Activated T-cell treated with anti-CD3 and anti-CD28 coated beads, Interleukin-2, amount 50 U/mL, for 24 hours (primary cell): ENCODE results near the gene PTPN9.
"Not testable (repeated sequence)": the region's sequence is repeated elsewhere in the genome, so short reads cannot be mapped to it uniquely, and the experiment has no call there.

Experiments used
- DNase-seq: peaks from one replicate; pipeline ENCODE4 v3.0.0-alpha.2; 2020
- H3K27ac Mint-ChIP-seq: 2 replicates; pipeline ENCODE4 v1.8.0; 2020; ENCODE audit warnings: mild to moderate bottlenecking, mixed read lengths
- H3K27me3 Mint-ChIP-seq: 2 replicates; pipeline ENCODE4 v1.8.0; 2020; ENCODE audit warnings: mixed read lengths
- H3K36me3 Mint-ChIP-seq: 2 replicates; pipeline ENCODE4 v1.8.0; 2020; ENCODE audit warnings: low read depth, mixed read lengths
- H3K4me1 Mint-ChIP-seq: 2 replicates; pipeline ENCODE4 v1.8.0; 2020; ENCODE audit warnings: low read depth, mixed read lengths
- H3K4me3 Mint-ChIP-seq: 2 replicates; pipeline ENCODE4 v1.8.0; 2020; ENCODE audit warnings: mild to moderate bottlenecking, moderate library complexity, mixed read lengths
- H3K9me3 Mint-ChIP-seq: 2 replicates; pipeline ENCODE4 v1.8.0; 2020; ENCODE audit warnings: mixed read lengths

PTPN9 gene

DNA sequence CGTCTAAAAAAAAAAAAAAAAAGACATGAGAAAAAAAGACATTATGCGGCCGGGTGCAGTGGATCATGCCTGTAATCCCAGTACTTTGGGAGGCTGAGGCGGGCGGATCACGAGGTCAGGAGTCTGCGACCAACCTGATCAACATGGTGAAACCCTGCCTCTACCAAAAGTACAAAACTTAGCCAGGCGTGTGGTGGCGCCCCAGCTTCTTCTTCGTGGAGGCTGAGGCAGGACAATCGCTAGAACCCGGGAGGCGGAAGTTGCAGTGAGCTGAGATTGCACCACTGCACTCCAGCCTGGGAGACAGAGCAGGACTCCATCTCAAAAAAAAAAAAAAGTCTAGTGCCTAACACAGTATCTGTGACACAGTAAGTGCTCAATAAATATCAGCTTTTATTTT is 130.9 kb downstream of the PTPN9 start:
- Mint-ChIP-seq H3K27ac (peak overlapping the region; percentile 83), H3K36me3 (peaks cover 55% of the 10 kb centered on the region), H3K4me1 (peaks cover 72% of the 10 kb centered on the region)
- not testable (repeated sequence) for H3K27me3 Mint-ChIP-seq, H3K4me3 Mint-ChIP-seq, DNase-seq, H3K9me3 Mint-ChIP-seq

DNA sequence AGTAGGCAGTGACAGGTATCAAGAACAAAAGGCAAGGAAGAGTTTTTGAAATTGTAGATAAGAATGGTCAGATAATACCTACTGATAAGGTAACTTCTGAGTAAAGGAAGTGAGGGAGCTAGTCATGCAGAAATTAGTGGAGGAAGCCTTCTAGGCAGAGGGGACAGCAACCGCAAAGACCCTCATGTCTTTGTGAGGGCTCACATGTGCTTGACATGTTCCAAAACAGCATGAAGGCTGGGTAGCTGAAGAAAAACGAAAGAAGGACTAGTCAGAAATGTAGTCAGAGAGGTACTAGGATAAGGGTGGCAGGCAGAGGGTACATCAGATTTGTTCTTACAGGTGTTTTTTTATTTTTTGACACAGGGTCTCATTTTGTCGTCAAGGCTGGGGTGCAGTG is 133.0 kb downstream of the PTPN9 start:
- Mint-ChIP-seq H3K27ac (peak overlapping the region; percentile 83), H3K36me3 (peaks cover 58% of the 10 kb centered on the region), H3K4me3 (peak overlapping the region; percentile 26), H3K9me3 (no peaks in the 10 kb centered on the region), H3K27me3 (no peaks in the 10 kb centered on the region), H3K4me1 (peaks cover 69% of the 10 kb centered on the region)
- no peak for DNase-seq

DNA sequence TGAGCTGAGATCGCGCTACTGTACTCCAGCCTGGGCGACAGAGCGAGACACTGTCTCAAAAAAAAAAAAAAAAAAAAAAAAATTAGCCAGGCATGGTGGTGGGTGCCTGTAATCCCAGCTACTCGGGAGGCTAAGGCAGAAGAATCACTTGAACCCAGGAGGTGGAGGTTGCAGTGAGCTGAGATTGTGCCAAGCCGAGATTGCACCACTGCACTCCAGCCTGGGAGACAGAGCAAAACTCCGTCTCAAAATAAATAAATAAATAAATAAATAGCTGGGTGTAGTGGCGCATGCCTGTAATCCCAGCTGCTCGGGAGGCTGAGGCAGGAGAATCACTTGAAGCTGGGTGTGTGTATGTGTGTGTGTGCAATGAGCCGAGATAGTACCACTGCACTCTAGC is 133.8 kb downstream of the PTPN9 start:
- Mint-ChIP-seq H3K27ac (peak overlapping the region; percentile 83), H3K4me1 (peaks cover 69% of the 10 kb centered on the region)
- not testable (repeated sequence) for H3K4me3 Mint-ChIP-seq

DNA sequence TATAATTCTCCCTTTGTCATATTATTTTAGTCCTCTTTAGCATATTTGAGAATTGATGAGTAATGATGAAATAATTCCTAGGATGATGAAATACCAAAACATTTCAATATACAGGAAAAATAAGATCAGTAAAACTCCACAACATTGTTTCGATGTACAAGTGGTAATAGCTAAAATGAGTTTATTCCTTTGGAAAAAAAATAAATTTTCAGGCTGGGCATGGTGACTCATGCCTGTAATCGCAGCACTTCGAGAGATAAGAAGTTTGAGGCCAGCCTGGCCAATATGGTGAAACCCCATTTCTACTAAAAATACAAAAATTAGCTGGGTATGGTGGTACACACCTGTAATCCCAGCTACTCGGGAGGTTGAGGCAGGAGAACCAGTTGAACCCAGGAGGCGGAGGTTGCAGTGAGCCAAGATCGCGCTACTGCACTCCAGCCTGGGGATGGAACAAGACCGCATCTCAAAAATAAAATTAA is 135.1 kb downstream of the PTPN9 start:
- not testable (repeated sequence) for H3K4me3 Mint-ChIP-seq
- H3K27ac Mint-ChIP-seq, result peak overlapping the region; percentile 85
- H3K4me1 Mint-ChIP-seq, result peaks cover 62% of the 10 kb centered on the region

More for the DNA sequence above, 133.8 kb downstream of the PTPN9 start:
- not testable (repeated sequence) for DNase-seq, H3K9me3 Mint-ChIP-seq, H3K27me3 Mint-ChIP-seq
- peaks cover 60% of the 10 kb centered on the region for H3K36me3 Mint-ChIP-seq

DNA sequence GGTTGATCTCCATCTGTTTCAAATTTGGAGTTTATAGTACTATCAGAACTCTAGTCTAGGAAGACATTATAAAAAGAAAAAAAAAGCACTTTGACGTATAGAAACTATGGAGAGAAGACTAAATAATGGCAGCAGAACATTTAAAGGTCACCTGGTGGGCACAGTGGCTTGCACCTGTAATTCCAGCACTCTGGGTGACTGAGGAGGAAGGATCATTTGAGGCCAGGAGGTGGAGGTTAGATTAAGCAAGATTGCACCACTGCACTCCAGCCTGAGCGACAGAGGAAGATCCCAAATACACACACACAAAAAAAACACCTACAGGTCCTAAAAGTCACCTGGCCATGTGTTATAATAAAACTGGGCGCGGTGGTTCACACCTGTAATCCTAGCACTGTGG is 141.4 kb downstream of the PTPN9 start:
- no peak overlapping the region for H3K4me3 Mint-ChIP-seq
- peaks cover 56% of the 10 kb centered on the region for H3K4me1 Mint-ChIP-seq
- peak overlapping the region; percentile 23 for H3K27ac Mint-ChIP-seq
- no peak for DNase-seq
- no peaks in the 10 kb centered on the region for H3K27me3 Mint-ChIP-seq
- H3K9me3 Mint-ChIP-seq, result no peaks in the 10 kb centered on the region
- H3K36me3 Mint-ChIP-seq, result peaks cover 78% of the 10 kb centered on the region

More for the DNA sequence above, 135.1 kb downstream of the PTPN9 start:
- H3K9me3 Mint-ChIP-seq, DNase-seq, H3K27me3 Mint-ChIP-seq: not testable (repeated sequence)
- H3K36me3 Mint-ChIP-seq, result peaks cover 63% of the 10 kb centered on the region

DNA sequence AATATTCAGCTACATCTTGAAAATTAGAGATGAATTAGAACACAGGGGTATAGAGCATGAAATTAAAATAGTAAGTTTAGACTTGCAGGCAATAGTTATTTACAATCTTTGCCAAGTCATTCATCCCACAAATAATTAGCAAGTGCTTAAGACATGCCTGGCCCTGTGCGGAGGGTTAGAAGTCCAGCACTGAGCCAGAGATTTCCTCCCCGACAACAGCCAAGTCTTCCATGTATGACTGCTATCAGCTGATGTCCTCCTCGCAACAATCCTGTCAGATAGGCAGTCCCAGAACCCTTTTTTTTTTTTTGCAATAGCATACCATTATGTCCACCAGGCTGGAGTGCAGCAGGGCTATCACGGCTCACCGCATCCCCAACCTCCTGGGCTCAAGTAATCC is 142.2 kb downstream of the PTPN9 start:
- DNase-seq, result no peak
- H3K36me3 Mint-ChIP-seq, result peaks cover 76% of the 10 kb centered on the region
- no peaks in the 10 kb centered on the region for H3K27me3 Mint-ChIP-seq
- H3K4me3 Mint-ChIP-seq, result no peak overlapping the region
- H3K9me3 Mint-ChIP-seq, result no peaks in the 10 kb centered on the region
- peak overlapping the region; percentile 37 for H3K27ac Mint-ChIP-seq
- peaks cover 61% of the 10 kb centered on the region for H3K4me1 Mint-ChIP-seq

DNA sequence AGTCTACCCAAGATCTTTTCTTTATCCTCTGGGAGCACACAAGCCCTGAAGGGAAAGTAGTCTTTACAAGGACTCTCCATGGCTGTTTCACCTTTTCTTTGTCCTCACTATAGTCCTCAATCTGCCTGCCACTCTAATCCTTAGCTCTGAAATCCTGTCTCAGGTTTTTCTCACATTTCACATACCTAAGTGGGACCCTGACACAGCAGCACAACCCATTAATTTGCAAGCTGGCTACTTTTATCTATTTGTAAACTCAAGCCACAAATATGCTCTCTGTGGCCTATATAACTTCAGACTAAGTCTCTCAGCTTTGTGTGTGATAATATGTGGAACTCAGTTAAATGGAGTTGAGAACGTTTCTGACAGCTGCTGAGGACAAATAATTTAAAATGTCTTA is 147.4 kb downstream of the PTPN9 start:
- peak overlapping the region; percentile 50 for H3K27ac Mint-ChIP-seq
- no peaks in the 10 kb centered on the region for H3K9me3 Mint-ChIP-seq
- H3K4me1 Mint-ChIP-seq, result peaks cover 49% of the 10 kb centered on the region
- H3K4me3 Mint-ChIP-seq, result no peak overlapping the region
- no peaks in the 10 kb centered on the region for H3K27me3 Mint-ChIP-seq
- no peak for DNase-seq
- H3K36me3 Mint-ChIP-seq, result peaks cover 80% of the 10 kb centered on the region

DNA sequence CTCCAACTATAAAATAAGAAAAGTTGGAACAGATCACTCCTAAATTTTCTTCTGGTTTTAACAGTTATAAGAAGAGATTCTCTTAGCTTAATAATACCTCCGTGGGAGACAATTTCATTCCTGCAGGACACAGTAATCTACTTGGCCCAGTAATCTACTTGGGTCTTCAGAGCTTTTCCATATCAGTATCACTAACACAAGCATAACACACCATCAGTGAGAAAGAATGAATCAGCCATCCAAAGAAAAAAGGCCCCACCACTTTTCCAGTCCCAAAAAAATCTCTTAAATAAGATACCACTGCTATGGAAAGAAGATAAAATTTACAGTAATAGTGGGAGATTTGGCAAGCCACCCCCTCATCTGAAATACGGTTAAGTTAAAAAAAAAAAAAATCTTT is 147.8 kb downstream of the PTPN9 start:
- no peak for DNase-seq
- Mint-ChIP-seq H3K4me1 (peaks cover 50% of the 10 kb centered on the region), H3K27ac (peak overlapping the region; percentile 50), H3K27me3 (no peaks in the 10 kb centered on the region), H3K36me3 (peaks cover 80% of the 10 kb centered on the region), H3K9me3 (no peaks in the 10 kb centered on the region), H3K4me3 (no peak overlapping the region)

DNA sequence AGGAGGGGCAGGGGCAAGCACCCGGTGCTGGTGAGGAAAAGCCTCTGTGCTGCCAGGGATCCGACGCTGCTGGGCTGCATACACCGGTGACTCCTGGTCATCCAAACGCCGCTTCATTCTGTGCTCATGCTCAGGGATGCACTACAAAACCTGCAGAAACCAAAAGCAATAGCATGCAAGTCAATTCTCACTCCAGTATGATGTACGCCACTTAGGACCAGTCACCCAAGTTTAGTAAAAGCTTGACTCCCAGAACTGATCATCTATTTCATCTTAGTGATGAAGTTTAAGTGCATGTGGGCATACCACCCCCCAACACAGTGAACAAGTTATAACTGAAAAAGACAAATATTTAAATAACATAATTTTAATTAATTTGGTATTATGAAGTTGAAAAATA is 148.9 kb downstream of the PTPN9 start:
- Mint-ChIP-seq H3K36me3 (peaks cover 80% of the 10 kb centered on the region), H3K27ac (no peak overlapping the region), H3K4me3 (no peak overlapping the region), H3K4me1 (peaks cover 52% of the 10 kb centered on the region), H3K9me3 (no peaks in the 10 kb centered on the region), H3K27me3 (no peaks in the 10 kb centered on the region)
- DNase-seq, result no peak

DNA sequence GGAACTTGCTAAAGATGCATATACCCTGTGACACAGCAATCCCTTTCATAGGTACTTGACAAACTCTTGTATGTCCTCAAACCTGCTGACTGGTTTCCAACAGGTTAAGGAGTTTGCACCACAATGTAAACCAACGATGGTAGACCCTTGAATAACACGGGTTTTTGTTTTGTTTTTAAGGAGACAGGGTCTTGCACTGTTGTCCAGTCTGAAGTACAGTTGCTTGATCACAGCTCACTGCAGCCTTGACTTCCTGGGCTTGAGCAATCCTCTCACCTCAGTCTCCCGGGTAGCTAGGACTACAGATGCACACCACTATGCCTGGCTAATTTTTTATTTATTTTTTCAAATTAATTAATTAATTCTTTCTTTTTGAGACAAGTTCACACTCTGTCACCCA is 151.0 kb downstream of the PTPN9 start:
- H3K4me1 Mint-ChIP-seq, result peaks cover 41% of the 10 kb centered on the region
- no peak overlapping the region for H3K4me3 Mint-ChIP-seq
- no peaks in the 10 kb centered on the region for H3K9me3 Mint-ChIP-seq
- DNase-seq, result no peak
- H3K27me3 Mint-ChIP-seq, result no peaks in the 10 kb centered on the region
- peaks cover 78% of the 10 kb centered on the region for H3K36me3 Mint-ChIP-seq
- no peak overlapping the region for H3K27ac Mint-ChIP-seq

DNA sequence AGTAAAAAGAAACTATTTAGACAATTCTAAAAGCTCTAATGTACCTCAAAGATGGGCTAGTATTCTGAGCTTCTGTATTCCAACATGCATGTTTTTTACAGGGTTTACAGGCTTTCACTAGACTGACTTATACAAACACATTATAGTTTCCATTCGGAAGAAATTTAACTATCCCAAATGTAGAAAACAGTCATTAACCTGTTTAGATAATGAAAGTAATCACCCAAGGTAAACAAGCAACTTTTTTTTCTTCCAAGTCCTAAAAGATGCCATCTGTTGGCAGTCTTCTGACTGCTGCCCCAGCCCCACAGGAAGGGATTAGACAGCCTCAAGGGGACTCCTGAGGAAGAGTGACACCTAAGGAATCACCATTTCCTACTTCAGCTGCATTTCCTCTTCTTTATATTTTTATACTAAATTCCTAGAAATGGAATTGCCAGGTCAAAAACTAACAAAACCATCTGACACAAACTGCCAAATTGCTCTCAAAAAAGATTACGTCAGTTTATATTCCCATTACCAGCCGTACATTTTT is 153.1 kb downstream of the PTPN9 start:
- Mint-ChIP-seq H3K4me3 (no peak overlapping the region), H3K27me3 (no peaks in the 10 kb centered on the region), H3K36me3 (peaks cover 85% of the 10 kb centered on the region), H3K4me1 (peaks cover 31% of the 10 kb centered on the region), H3K27ac (peak overlapping the region; percentile 62), H3K9me3 (no peaks in the 10 kb centered on the region)
- DNase-seq, result no peak

DNA sequence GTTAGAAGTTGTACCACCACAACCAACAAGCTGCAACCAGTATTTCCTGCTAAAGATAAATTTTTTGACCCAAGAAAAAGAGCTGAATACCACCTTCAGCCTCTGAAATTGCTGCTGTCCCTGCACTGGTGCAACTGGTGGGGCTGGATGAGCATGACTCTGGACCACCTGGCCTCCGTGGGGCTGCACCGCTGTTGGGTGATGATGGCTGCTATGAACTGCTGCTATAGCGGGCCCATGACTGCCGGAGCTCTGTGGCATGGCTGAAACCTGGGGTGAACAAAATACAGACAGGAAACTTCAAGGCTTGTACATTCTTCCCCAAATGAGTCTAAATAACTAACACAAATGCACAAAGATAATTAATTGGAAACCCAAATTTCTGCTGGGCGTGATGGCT is 156.6 kb downstream of the PTPN9 start:
- peaks cover 84% of the 10 kb centered on the region for H3K36me3 Mint-ChIP-seq
- peak overlapping the region; percentile 57 for H3K27ac Mint-ChIP-seq
- H3K4me1 Mint-ChIP-seq, result peaks cover 26% of the 10 kb centered on the region
- H3K27me3 Mint-ChIP-seq, result no peaks in the 10 kb centered on the region
- H3K4me3 Mint-ChIP-seq, result no peak overlapping the region
- H3K9me3 Mint-ChIP-seq, result no peaks in the 10 kb centered on the region
- no peak for DNase-seq

DNA sequence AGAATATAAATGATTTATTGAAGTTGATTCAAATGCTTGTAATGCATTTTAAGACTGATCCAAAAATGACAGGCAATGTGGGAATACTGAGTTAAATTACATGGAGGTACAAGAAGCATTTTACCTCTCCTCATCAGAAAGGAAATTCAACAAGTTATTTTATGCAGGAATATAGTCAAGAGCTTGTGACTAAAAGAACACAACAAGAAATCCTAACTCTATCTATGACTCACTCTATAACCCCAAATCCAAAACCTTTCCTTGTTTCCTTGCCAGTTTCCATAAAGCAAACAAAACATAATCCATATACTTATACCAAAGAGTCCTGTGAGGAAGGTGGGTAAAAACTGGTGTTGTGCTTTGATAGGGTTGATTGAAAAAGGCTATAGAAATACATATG is 158.4 kb downstream of the PTPN9 start:
- Mint-ChIP-seq H3K27me3 (no peaks in the 10 kb centered on the region), H3K36me3 (peaks cover 77% of the 10 kb centered on the region), H3K27ac (no peak overlapping the region), H3K4me1 (peaks cover 32% of the 10 kb centered on the region), H3K4me3 (no peak overlapping the region), H3K9me3 (no peaks in the 10 kb centered on the region)
- no peak for DNase-seq

DNA sequence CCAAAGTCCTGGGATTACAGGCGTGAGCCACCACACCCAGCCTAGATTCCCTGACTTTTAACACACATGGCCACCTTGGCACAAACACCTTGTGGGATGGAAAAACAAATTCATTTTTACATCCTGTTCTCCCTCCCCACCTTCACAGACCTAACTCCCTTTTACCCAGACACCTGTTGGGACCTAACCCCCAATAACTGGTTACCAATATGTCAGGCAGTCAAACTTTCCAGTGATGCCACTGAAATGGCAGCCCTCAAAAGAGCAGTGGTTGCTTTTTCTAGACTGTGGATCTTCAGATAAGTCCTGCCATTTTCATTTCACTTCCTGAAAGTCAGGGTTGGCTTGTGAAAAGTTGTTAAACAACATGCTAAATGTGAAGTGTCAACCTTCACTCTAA is 162.5 kb downstream of the PTPN9 start:
- peaks cover 83% of the 10 kb centered on the region for H3K36me3 Mint-ChIP-seq
- no peaks in the 10 kb centered on the region for H3K9me3 Mint-ChIP-seq
- no peaks in the 10 kb centered on the region for H3K27me3 Mint-ChIP-seq
- no peak overlapping the region for H3K4me3 Mint-ChIP-seq
- DNase-seq, result no peak
- H3K4me1 Mint-ChIP-seq, result peaks cover 32% of the 10 kb centered on the region
- peak overlapping the region; percentile 83 for H3K27ac Mint-ChIP-seq
